Activated T-helper 1 cell treated with anti-CD3 and anti-CD28 coated beads, Interleukin-12 subunit alpha, Interleukin-12 subunit beta, Interleukin-2, Interleukin-4 antibody, amounts not matched to agents 30 ng/mL and 10 ng/mL and 1 ng/mL, durations not matched to agents 14 hours and 24 hours and 36 hours (primary cell): ENCODE results near the gene WDR46. TPM values are rescaled to one million over a fixed set of nuclear protein-coding genes. Genes with fewer than 3 reads are reported as not detected.
"Not testable (repeated sequence)": the region's sequence is repeated elsewhere in the genome, so short reads cannot be mapped to it uniquely, and the experiment has no call there.

ENCODE experiments used
- DNase-seq: peaks from one replicate; pipeline ENCODE4 v3.0.0; 2021; ENCODE audit warnings: low spot score
- H3K27ac Mint-ChIP-seq: one replicate; pipeline ENCODE4 v1.8.0; 2021; ENCODE audit warnings: mild to moderate bottlenecking, mixed read lengths
- H3K27me3 Mint-ChIP-seq: one replicate; pipeline ENCODE4 v1.8.0; 2022; ENCODE audit warnings: mild to moderate bottlenecking, moderate library complexity, mixed read lengths; ENCODE audit not compliant: insufficient read depth
- H3K36me3 Mint-ChIP-seq: one replicate; pipeline ENCODE4 v1.8.0; 2021; ENCODE audit warnings: low read depth, mixed read lengths
- H3K4me1 Mint-ChIP-seq: one replicate; pipeline ENCODE4 v1.8.0; 2021; ENCODE audit warnings: low read depth, mixed read lengths
- H3K4me3 Mint-ChIP-seq: one replicate; pipeline ENCODE4 v1.8.0; 2021; ENCODE audit warnings: mild to moderate bottlenecking, moderate library complexity, mixed read lengths
- H3K9me3 Mint-ChIP-seq: one replicate; pipeline ENCODE4 v1.8.0; 2021; ENCODE audit warnings: mixed read lengths
- intact Hi-C: fragments of 100-400 bp; cut with micrococcal nuclease; formaldehyde crosslinking; loops from one replicate; pipeline ENCODE4 v1.15.1; 2024
- total RNA-seq: library from RNA; stranded (reverse); gene quantifications from 2 replicates; pipeline ENCODE4 v1.2.3, GENCODE V29; 2022

The WDR46 gene
- total RNA-seq, 1 donor from 2014 or later, result 123 TPM

DNA sequence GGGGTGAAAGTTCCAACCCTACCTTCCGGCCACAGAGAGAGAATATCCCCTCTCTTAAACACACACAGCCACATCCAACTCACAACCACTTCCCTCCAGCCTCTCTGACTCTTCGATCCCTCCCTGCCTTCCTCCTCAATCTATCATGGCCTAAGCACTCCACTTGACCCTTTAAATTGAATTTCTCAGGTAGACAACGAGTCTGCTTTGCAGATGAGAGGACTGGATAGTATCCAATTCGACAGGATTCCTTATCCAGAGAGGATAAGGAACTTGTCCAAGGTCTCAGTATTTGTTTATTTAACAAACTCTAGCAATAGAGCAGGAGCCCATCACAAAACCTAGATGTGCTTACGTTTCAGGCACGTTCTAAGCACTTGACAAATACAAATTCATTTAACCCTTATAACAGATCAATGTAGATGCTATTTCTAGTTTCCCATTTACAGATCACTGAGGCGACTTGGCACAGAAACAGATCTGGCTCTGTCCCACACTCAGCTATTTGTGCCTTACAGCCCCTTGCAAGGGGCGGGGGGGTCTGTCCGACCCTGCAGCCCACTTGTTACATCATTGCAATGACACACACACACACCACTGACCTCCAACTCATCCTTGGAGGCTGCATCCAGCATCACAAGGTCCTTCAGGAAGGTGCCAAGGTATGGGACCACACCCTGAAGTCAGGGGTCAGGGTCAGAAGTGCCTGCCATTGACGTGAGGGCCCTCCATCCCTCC lies 5.2 kb upstream of the WDR46 start:
- H3K27ac Mint-ChIP-seq, result no peak overlapping the region
- H3K4me1 Mint-ChIP-seq, result peaks cover 32% of the 10 kb centered on the region
- no peak overlapping the region for H3K4me3 Mint-ChIP-seq
- DNase-seq, result no peak
- H3K36me3 Mint-ChIP-seq, result peaks cover 29% of the 10 kb centered on the region
- H3K27me3 Mint-ChIP-seq, result no peaks in the 10 kb centered on the region
- intact Hi-C loops, result no loop called here
- H3K9me3 Mint-ChIP-seq, result no peaks in the 10 kb centered on the region

GRCh38 chr6:33292996-33293682 lies 4.1 kb upstream of the WDR46 start:
- no peak overlapping the region for H3K27ac Mint-ChIP-seq
- no peaks in the 10 kb centered on the region for H3K9me3 Mint-ChIP-seq
- intact Hi-C loops, result no loop called here
- peaks cover 30% of the 10 kb centered on the region for H3K4me1 Mint-ChIP-seq
- no peaks in the 10 kb centered on the region for H3K27me3 Mint-ChIP-seq
- no peak for DNase-seq
- H3K4me3 Mint-ChIP-seq, result peak overlapping the region; percentile 16
- peaks cover 30% of the 10 kb centered on the region for H3K36me3 Mint-ChIP-seq

- Mint-ChIP-seq H3K4me1 (peaks cover 31% of the 10 kb centered on the region), H3K9me3 (no peaks in the 10 kb centered on the region), H3K27me3 (no peaks in the 10 kb centered on the region), H3K27ac (peak overlapping the region; percentile 25), H3K36me3 (peaks cover 39% of the 10 kb centered on the region), H3K4me3 (peak overlapping the region; percentile 98)
- no peak for DNase-seq
- intact Hi-C loops, result no loop called here
Observed at GRCh38 chr6:33290459-33290858, 1.4 kb upstream of the WDR46 start.

DNA sequence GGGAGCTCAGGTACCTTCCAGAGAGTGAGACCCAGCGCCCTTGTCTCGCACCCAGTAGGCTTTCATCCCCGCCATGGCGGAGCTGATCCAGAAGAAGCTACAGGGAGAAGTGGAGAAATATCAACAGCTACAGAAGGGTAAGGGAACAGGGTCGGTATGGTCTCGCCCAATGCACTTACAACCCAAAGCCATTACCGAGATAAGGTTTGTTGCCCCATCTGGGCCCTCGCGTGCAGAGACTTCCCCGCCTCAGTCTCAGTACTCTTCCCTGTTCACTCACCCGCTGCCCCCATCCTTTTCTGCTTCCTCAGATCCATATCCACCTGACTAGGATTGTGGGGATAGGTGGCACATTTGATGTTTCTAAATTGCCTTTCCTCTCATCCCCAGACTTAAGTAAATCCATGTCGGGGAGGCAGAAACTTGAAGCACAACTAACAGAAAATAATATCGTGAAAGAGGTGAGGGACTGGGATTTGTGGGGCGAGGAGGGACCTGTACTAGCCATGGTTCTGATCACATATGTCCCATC lies 811 bp upstream of the WDR46 start:
- intact Hi-C loops, result loop anchor here (1.0 to 2.0 kb wide), 9 partner anchors 9 to 164 kb away; partner anchors contain the start of genes B3GALT4, KIFC1, VPS52 and ZBTB22
- Mint-ChIP-seq H3K36me3 (peaks cover 39% of the 10 kb centered on the region), H3K27ac (peak overlapping the region; percentile 86), H3K4me1 (peaks cover 31% of the 10 kb centered on the region), H3K9me3 (no peaks in the 10 kb centered on the region), H3K4me3 (peak overlapping the region; percentile 98), H3K27me3 (no peaks in the 10 kb centered on the region)
- DNase-seq, result no peak

GRCh38 chr6:33288141-33288920 lies 708 bp downstream of the WDR46 start:
- Mint-ChIP-seq H3K36me3 (peaks cover 37% of the 10 kb centered on the region), H3K27ac (no peak overlapping the region), H3K4me1 (peaks cover 27% of the 10 kb centered on the region), H3K4me3 (peak overlapping the region; percentile 98), H3K9me3 (no peaks in the 10 kb centered on the region), H3K27me3 (no peaks in the 10 kb centered on the region)
- DNase-seq, result no peak
- intact Hi-C loops, result loop anchor here (2.0 kb wide), 1 partner anchor 102 kb away; the partner anchor contains the start of gene KIFC1

DNA sequence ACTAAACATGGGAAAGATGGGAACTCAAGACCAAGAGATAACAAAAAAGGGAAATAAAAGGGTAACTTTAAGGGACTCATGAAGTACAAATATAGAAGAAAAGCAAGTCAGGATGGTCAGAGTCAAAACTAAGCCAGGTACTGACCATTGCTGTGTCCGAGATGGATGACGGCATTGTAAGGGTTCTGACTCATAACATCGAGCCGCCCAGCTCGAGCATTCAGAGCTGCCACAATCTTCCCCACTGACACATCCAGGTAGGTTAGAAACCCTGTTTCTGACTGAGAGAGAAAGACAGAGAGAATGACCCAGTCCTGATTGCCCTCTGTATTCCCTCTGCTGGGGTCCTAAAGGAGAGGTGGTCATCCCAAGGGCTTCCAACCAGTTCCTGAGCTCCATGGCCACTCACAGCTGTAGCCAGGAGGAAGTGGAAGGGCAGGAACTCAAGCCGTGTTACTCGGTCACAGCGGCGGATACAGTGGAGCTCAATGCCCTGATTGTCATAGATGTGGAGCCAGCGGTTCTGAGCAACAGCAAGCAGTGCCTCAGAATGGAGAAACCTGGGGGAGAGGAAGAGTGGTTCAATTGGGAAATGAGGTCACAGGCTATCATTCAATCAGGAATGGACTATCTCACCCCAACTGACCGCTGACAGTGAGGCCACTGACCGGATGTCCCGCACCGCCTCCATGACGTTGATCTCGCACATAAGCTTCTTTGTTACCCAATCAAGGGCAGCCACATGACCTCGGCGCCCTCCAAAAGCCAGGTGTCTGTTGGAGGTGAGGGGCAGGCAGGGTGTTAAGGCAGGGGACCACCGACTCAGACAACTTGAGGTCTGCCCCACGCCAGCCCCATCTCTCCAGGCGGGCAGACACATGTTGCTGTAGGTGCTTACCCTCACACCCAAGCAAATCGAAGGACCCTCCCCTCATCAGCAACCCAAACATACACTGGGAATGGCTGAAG lies 1.8 kb downstream of the WDR46 start:
- Mint-ChIP-seq H3K9me3 (no peaks in the 10 kb centered on the region), H3K4me3 (peak overlapping the region; percentile 98), H3K27me3 (no peaks in the 10 kb centered on the region), H3K36me3 (peaks cover 31% of the 10 kb centered on the region), H3K4me1 (peaks cover 27% of the 10 kb centered on the region), H3K27ac (peak overlapping the region; percentile 31)
- intact Hi-C loops, result no loop called here
- no peak for DNase-seq

GRCh38 chr6:33285214-33285613 lies 3.8 kb downstream of the WDR46 start:
- Mint-ChIP-seq H3K36me3 (peaks cover 29% of the 10 kb centered on the region), H3K4me1 (peaks cover 23% of the 10 kb centered on the region)
- DNase-seq, H3K4me3 Mint-ChIP-seq, H3K27ac Mint-ChIP-seq, H3K9me3 Mint-ChIP-seq, H3K27me3 Mint-ChIP-seq, intact Hi-C loops: not testable (repeated sequence)

GRCh38 chr6:33280539-33280938 lies 8.5 kb downstream of the WDR46 start:
- no peaks in the 10 kb centered on the region for H3K9me3 Mint-ChIP-seq
- H3K36me3 Mint-ChIP-seq, result peaks cover 27% of the 10 kb centered on the region
- DNase-seq, result no peak
- peaks cover 27% of the 10 kb centered on the region for H3K4me1 Mint-ChIP-seq
- H3K4me3 Mint-ChIP-seq, result no peak overlapping the region
- intact Hi-C loops, result no loop called here
- H3K27ac Mint-ChIP-seq, result peak overlapping the region; percentile 65
- H3K27me3 Mint-ChIP-seq, result no peaks in the 10 kb centered on the region

GRCh38 chr6:33279971-33280511 lies 9.0 kb downstream of the WDR46 start:
- peaks cover 32% of the 10 kb centered on the region for H3K36me3 Mint-ChIP-seq
- H3K4me1 Mint-ChIP-seq, result peaks cover 32% of the 10 kb centered on the region
- H3K27me3 Mint-ChIP-seq, result no peaks in the 10 kb centered on the region
- no peak for DNase-seq
- H3K27ac Mint-ChIP-seq, result peak overlapping the region; percentile 65
- intact Hi-C loops, result loop anchor here (10.0 kb wide), 1 partner anchor 1305 kb away; the partner anchor contains the start of gene DXO
- no peak overlapping the region for H3K4me3 Mint-ChIP-seq
- H3K9me3 Mint-ChIP-seq, result no peaks in the 10 kb centered on the region

DNA sequence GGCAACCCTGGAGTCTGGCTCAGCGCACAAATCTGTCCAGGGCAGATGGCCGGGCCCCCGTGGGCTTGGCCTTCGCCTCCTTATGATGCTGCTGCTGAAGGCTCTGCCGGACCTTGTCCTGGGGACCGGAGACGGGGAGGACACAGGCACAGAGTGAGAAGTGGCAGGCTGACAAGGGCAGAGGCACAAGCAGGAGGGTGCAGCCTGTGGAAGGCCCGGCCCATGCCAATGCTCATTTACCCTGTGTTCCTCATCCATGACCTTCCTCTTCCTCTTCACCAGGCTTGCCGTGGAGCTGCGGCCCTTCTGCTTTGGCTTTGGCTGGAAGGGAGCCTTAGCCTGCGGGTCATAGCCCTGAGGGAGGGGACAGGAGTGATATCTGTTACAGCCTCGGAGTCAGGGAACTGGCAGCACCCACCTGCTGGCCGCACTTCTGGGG lies 9.8 kb downstream of the WDR46 start:
- intact Hi-C loops, result loop anchor here (10.0 kb wide), 1 partner anchor 1304 kb away; the partner anchor contains the start of gene DXO
- Mint-ChIP-seq H3K4me3 (no peak overlapping the region), H3K9me3 (no peaks in the 10 kb centered on the region), H3K4me1 (peaks cover 40% of the 10 kb centered on the region), H3K27ac (no peak overlapping the region), H3K27me3 (no peaks in the 10 kb centered on the region), H3K36me3 (peaks cover 37% of the 10 kb centered on the region)
- no peak for DNase-seq

DNA sequence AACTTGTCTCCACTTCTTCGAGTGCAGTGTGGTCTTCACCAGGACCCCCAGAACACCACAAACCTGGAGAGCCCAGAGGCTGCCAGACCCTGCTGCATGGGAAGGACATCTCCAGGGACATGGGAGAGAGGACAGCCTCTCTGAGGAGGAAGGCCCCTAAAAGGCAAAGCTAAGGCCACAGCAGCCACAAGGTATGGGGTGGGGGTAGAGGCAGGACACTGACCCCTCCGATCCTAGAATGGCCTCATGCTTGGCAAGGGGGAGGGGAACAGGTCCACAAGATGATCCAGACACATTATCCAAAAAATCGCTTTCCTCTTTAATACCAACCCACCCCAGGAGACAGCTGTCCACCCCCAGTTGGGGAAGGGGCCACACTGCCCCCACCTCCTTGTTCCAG lies 10.2 kb downstream of the WDR46 start:
- Mint-ChIP-seq H3K4me3 (peak overlapping the region; percentile 88), H3K27ac (no peak overlapping the region), H3K27me3 (no peaks in the 10 kb centered on the region), H3K9me3 (no peaks in the 10 kb centered on the region), H3K36me3 (peaks cover 39% of the 10 kb centered on the region), H3K4me1 (peaks cover 42% of the 10 kb centered on the region)
- no peak for DNase-seq
- intact Hi-C loops, result loop anchor here (10.0 kb wide), 1 partner anchor 1304 kb away; the partner anchor contains the start of gene DXO
